Endothelial cell of umbilical vein (primary cell): ENCODE data around the gene GGA3. TPM values are rescaled to one million over a fixed set of nuclear protein-coding genes. Genes with fewer than 3 reads are reported as not detected.
"Not testable (repeated sequence)": the region's sequence is repeated elsewhere in the genome, so short reads cannot be mapped to it uniquely, and the experiment has no call there.

Experiments
- BruUV-seq: library from RNA; stranded (reverse); fragments of 400-500 nt; replicated peaks from 2 replicates; lab custom pipeline; 2021; lab: Mats Ljungman, UMichigan
- CTCF ChIA-PET: fragments of 300-600, 350-600 bp; sonication (Branson Sonifier 250); formaldehyde crosslinking; loops from one replicate; lab custom pipeline; 2021; ENCODE audit warnings: antibody characterized with exemption, inconsistent platforms; lab: Charles Lee
- POLR2A ChIA-PET: fragments of 300-600, 350-600 bp; sonication (Branson Sonifier 250); formaldehyde crosslinking; loops from one replicate; lab custom pipeline; 2021; ENCODE audit warnings: antibody characterized with exemption, inconsistent platforms; lab: Charles Lee
- DNase-seq: peaks from one replicate; pipeline ENCODE4 v3.0.0-alpha.2; 2011; ENCODE audit warnings: low read depth, low spot score
- FAIRE-seq: peaks from 2 replicates; lab custom pipeline; 2011; peaks lifted over from hg19 to GRCh38; lab: Jason Lieb, UNC
- H2AFZ ChIP-seq: 2 replicates; pipeline ENCODE4 v1.6.0; 2012; ENCODE audit warnings: low read depth, low read length, control low read depth, inconsistent platforms
- H3K27ac ChIP-seq: 2 replicates; pipeline ENCODE4 v1.5.1; 2011; ENCODE audit warnings: low read depth, mild to moderate bottlenecking, control low read depth, low read length, moderate library complexity; ENCODE audit not compliant: insufficient read depth
- H3K27me3 ChIP-seq, 2 experiments: 2 replicates each; pipeline versions ENCODE4 v1.6.0 to v1.6.1; 2011; ENCODE audit warnings: low read length in 2 of 2, mixed read lengths in 1 of 2; ENCODE audit not compliant: control insufficient read depth in 2 of 2, insufficient read depth in 2 of 2
- H3K36me3 ChIP-seq, 2 experiments: 2 replicates in 1 of 2; 3 replicates in 1 of 2; pipeline ENCODE4 v1.5.1; 2011; ENCODE audit warnings: low read length in 2 of 2, mild to moderate bottlenecking in 1 of 2, moderate library complexity in 1 of 2; ENCODE audit not compliant: control insufficient read depth in 2 of 2, insufficient read depth in 2 of 2; ENCODE audit errors: extremely low read depth in 1 of 2
- H3K4me1 ChIP-seq: 3 replicates; pipeline ENCODE4 v1.5.1; 2011; ENCODE audit warnings: mild to moderate bottlenecking, low read length; ENCODE audit not compliant: control insufficient read depth, insufficient read depth; ENCODE audit errors: extremely low read depth
- H3K4me2 ChIP-seq: 2 replicates; pipeline ENCODE4 v1.6.1; 2011; ENCODE audit warnings: low read length, control low read depth, mixed read lengths; ENCODE audit not compliant: insufficient read depth
- H3K4me3 ChIP-seq, 3 experiments: fragments of 200-600 bp in 1 of 3; sonication (generic), shearing (Covaris generic) in 1 of 3; replicated peaks in 1 of 3; 2 replicates each; pipeline ENCODE4 v1.5.1; 2011 to 2016; ENCODE audit warnings: control low read depth in 3 of 3, low read length in 3 of 3, mild to moderate bottlenecking in 2 of 3, inconsistent platforms in 1 of 3, low read depth in 1 of 3, moderate library complexity in 1 of 3; ENCODE audit not compliant: insufficient read depth in 1 of 3
- H3K79me2 ChIP-seq: 2 replicates; pipeline ENCODE4 v1.6.0; 2012; ENCODE audit warnings: low read length, inconsistent platforms; ENCODE audit not compliant: control insufficient read depth, insufficient read depth
- H3K9ac ChIP-seq: replicated peaks from 2 replicates; pipeline ENCODE3; 2011; ENCODE audit warnings: low read length, control low read depth; ENCODE audit not compliant: insufficient read depth; ENCODE audit errors: extremely low read depth
- H3K9me1 ChIP-seq: replicated peaks from 3 replicates; pipeline ENCODE4 v1.6.0; 2011; ENCODE audit warnings: mild to moderate bottlenecking, low read length; ENCODE audit not compliant: control insufficient read depth, insufficient read depth; ENCODE audit errors: extremely low read depth
- H3K9me3 ChIP-seq: replicated peaks from 2 replicates; pipeline ENCODE4 v1.5.1; 2012; ENCODE audit warnings: low read length, inconsistent platforms; ENCODE audit not compliant: control insufficient read depth, insufficient read depth
- H4K20me1 ChIP-seq: replicated peaks from 2 replicates; pipeline ENCODE3; 2011; ENCODE audit warnings: mild to moderate bottlenecking, low read length; ENCODE audit not compliant: control insufficient read depth, insufficient read depth; ENCODE audit errors: extremely low read depth
- CTCF ChIP-seq, 2 donors: IDR thresholded peaks; 1 replicate in 1 of 2; 2 replicates in 1 of 2; pipeline ENCODE4 v1.5.1; 2011; ENCODE audit warnings: low read length in 2 of 2, mild to moderate bottlenecking in 2 of 2, moderate library complexity in 2 of 2, control low read depth in 1 of 2, inconsistent platforms in 1 of 2, low read depth in 1 of 2; ENCODE audit not compliant: insufficient read depth in 1 of 2; ENCODE audit errors: extremely low read depth in 1 of 2
- EZH2 ChIP-seq: IDR thresholded peaks from 2 replicates; pipeline ENCODE4 v1.6.1; 2012; ENCODE audit warnings: borderline replicate concordance, low read depth, mild to moderate bottlenecking, moderate library complexity, low read length, inconsistent platforms; ENCODE audit not compliant: severe bottlenecking
- FOS ChIP-seq: IDR thresholded peaks from 2 replicates; pipeline ENCODE4 v1.6.1; 2011; ENCODE audit warnings: mild to moderate bottlenecking, low read length, moderate library complexity, borderline replicate concordance; ENCODE audit not compliant: insufficient read depth
- GATA2 ChIP-seq: IDR thresholded peaks from 2 replicates; pipeline ENCODE4 v1.7.0; 2011; ENCODE audit warnings: low read depth, mild to moderate bottlenecking, moderate library complexity, mixed read lengths, low read length; ENCODE audit not compliant: insufficient read length, insufficient read depth
- JUN ChIP-seq: IDR thresholded peaks from 2 replicates; pipeline ENCODE4 v1.6.1; 2011; ENCODE audit warnings: borderline replicate concordance, low read depth; ENCODE audit not compliant: insufficient read length, insufficient read depth
- MYC ChIP-seq: IDR thresholded peaks from one replicate; pipeline ENCODE4 v1.6.1; 2011; ENCODE audit warnings: mild to moderate bottlenecking, low read depth, low read length
- POLR2A ChIP-seq: IDR thresholded peaks from 2 replicates; pipeline ENCODE4 v1.6.1; 2012; ENCODE audit warnings: low read depth, mild to moderate bottlenecking, control low read depth, low read length
- POLR2AphosphoS5 ChIP-seq: IDR thresholded peaks from 2 replicates; pipeline ENCODE4 v1.6.1; 2012; ENCODE audit warnings: low read depth, mild to moderate bottlenecking, control low read depth, low read length, moderate library complexity; ENCODE audit not compliant: insufficient read depth
- dilution Hi-C: fragments of 300-500 bp; cut with MboI; formaldehyde crosslinking; loops from one replicate; pipeline ENCODE4 v1.15.0; 2019; ENCODE audit warnings: low sequenced_read_pairs; ENCODE audit not compliant: extremely low pct_ligation_motif_present
- intact Hi-C: fragments of 100-400 bp; cut with micrococcal nuclease; formaldehyde crosslinking; loops from one replicate; pipeline ENCODE4 v1.10.0; 2022
- polyA plus RNA-seq, 4 experiments: library from polyadenylated mRNA; depleted of rRNA in 3 of 4; stranded (reverse) in 3 of 4; unstranded in 1 of 4; fragments of >200 nt; gene quantifications; 2 replicates each; pipeline versions ENCODE4 v1.2.1 to v1.2.3, GENCODE V29; 2011 to 2012; ENCODE audit warnings: missing spikeins in 1 of 4
- total RNA-seq: library from RNA; stranded (reverse); gene quantifications from 2 replicates; pipeline ENCODE4 v1.2.3, GENCODE V29; 2021
- TF ChIP-seq, protein P1 (sequence below): IDR thresholded peaks from 2 replicates; pipeline ENCODE4 v1.6.1; 2011; ENCODE audit not compliant: insufficient read depth, insufficient read length

GGA3 gene
- total and polyA plus RNA-seq, 2 donors (not counting 3 experiments of a cell fraction or from before 2014, with no cell fraction given) = 41.2 to 62.9 TPM

- H3K4me1 ChIP-seq = peaks cover 2% of the 10 kb centered on the region
- TF ChIP-seq CTCF (IDR thresholded peaks at IDR 0.05; ENCODE audit: extremely low read depth in 1 of 2, insufficient read depth in 1 of 2, low read depth in 1 of 2, low read length in 2 of 2) = no peak
- no peak for TF ChIP-seq MYC
- TF ChIP-seq GATA2 = no peak
- no peak for TF ChIP-seq POLR2AphosphoS5
- TF ChIP-seq JUN = no peak
- no peak for TF ChIP-seq POLR2A
- no peak for TF ChIP-seq FOS
- TF ChIP-seq, protein P1, sequence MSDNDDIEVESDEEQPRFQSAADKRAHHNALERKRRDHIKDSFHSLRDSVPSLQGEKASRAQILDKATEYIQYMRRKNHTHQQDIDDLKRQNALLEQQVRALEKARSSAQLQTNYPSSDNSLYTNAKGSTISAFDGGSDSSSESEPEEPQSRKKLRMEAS = no peak
- TF ChIP-seq EZH2 = no peak
- no peaks in the 10 kb centered on the region for H3K27me3 ChIP-seq
- dilution Hi-C loops = no loop called here
- no peak overlapping the region for H3K27ac ChIP-seq
- H3K36me3 ChIP-seq = peaks cover 4 to 7% of the 10 kb centered on the region in 2 experiments
- H3K79me2 ChIP-seq = peaks cover 31% of the 10 kb centered on the region
- H3K9me1 ChIP-seq = no peaks in the 10 kb centered on the region
- H3K4me2 ChIP-seq = no peak overlapping the region
- CTCF ChIA-PET = no interaction called here
- DNase-seq = no peak
- BruUV-seq = no TSS peak
- no peak overlapping the region for H3K9ac ChIP-seq
- POLR2A ChIA-PET = no interaction called here
- no peak for FAIRE-seq
- H3K9me3 ChIP-seq = no peaks in the 10 kb centered on the region
- H2AFZ ChIP-seq = no peak overlapping the region
- intact Hi-C loops = no loop called here
- no peaks in the 10 kb centered on the region for H4K20me1 ChIP-seq
- H3K4me3 ChIP-seq = no peak overlapping the region
Observed at GRCh38 chr17:75207760-75208159, 53.6 kb downstream of the GGA3 start.

DNA sequence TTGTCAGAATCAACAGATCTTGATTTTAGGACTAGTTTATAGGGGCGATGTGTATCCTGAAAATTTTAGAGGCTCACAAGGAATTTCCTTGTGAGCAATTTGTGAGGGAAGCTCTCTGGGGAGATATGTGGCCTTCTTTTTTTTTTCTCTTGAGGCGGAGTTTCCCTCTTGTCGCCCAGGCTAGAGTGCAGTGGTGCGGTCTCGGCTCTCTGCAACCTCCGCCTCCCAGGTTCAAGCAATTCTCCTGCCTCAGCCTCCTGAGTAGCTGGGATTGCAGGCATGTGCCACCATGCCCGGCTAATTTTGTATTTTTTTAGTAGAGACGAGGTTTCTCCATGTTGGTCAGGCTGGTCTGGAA, 54.4 kb downstream of the GGA3 start:
- intact Hi-C loops, H3K36me3 ChIP-seq, H3K9me1 ChIP-seq, H4K20me1 ChIP-seq, H3K9me3 ChIP-seq, DNase-seq, BruUV-seq, dilution Hi-C loops, H3K27me3 ChIP-seq, H3K4me3 ChIP-seq, H3K27ac ChIP-seq, H3K9ac ChIP-seq, H3K4me1 ChIP-seq, H2AFZ ChIP-seq, FAIRE-seq: not testable (repeated sequence)
- ChIA-PET CTCF (interaction anchor here (1.3 to 9.1 kb wide), 3 partner anchors 91 to 147 kb away, joined by 3 to 257 read pairs (median 6); no protein-coding TSS in a partner anchor), POLR2A (interaction anchor here (0.6 kb wide), 1 partner anchor 18 kb away, joined by 3 read pairs; no protein-coding TSS in a partner anchor)
- Histone ChIP-seq H3K4me2 (peak overlapping the region; percentile 83), H3K79me2 (peaks cover 31% of the 10 kb centered on the region)
